ENCODE measurements around the gene PDXDC1.
"Not testable (repeated sequence)": the region's sequence is repeated elsewhere in the genome, so short reads cannot be mapped to it uniquely, and the experiment has no call there.

The PDXDC1 gene

GRCh38 chr16:15127641-15128425 lies 153.0 kb downstream of the PDXDC1 start:
- H3K9me3 ChIP-seq (ENCODE audit: control insufficient read depth, insufficient read depth, low read length); H3K9ac ChIP-seq (ENCODE audit: low read depth, low read length); H3K27me3 ChIP-seq (ENCODE audit: control insufficient read depth, insufficient read depth, low read length); H3K36me3 ChIP-seq (ENCODE audit: control insufficient read depth, insufficient read depth, low read length); H3K4me1 ChIP-seq (ENCODE audit: control insufficient read depth, insufficient read depth, low read length); H3K4me3 ChIP-seq (ENCODE audit: low read depth, low read length): not testable (repeated sequence)

GRCh38 chr16:15130256-15130932 lies 155.6 kb downstream of the PDXDC1 start:
- H3K27me3 ChIP-seq (ENCODE audit: control insufficient read depth, insufficient read depth, low read length); H3K4me1 ChIP-seq (ENCODE audit: control insufficient read depth, insufficient read depth, low read length); H3K9ac ChIP-seq (ENCODE audit: low read depth, low read length): not testable (repeated sequence)

GRCh38 chr16:15130943-15131700 lies 156.3 kb downstream of the PDXDC1 start:
- H3K9me3 ChIP-seq (ENCODE audit: control insufficient read depth, insufficient read depth, low read length); H3K4me3 ChIP-seq (ENCODE audit: low read depth, low read length); H3K36me3 ChIP-seq (ENCODE audit: control insufficient read depth, insufficient read depth, low read length); H3K9ac ChIP-seq (ENCODE audit: low read depth, low read length); H3K27me3 ChIP-seq (ENCODE audit: control insufficient read depth, insufficient read depth, low read length); H3K4me1 ChIP-seq (ENCODE audit: control insufficient read depth, insufficient read depth, low read length): not testable (repeated sequence)

More at GRCh38 chr16:15130256-15130932, 155.6 kb downstream of the PDXDC1 start:
- H3K9me3 ChIP-seq (ENCODE audit: control insufficient read depth, insufficient read depth, low read length); H3K36me3 ChIP-seq (ENCODE audit: control insufficient read depth, insufficient read depth, low read length); H3K4me3 ChIP-seq (ENCODE audit: low read depth, low read length): not testable (repeated sequence)

GRCh38 chr16:15132719-15133428 lies 158.0 kb downstream of the PDXDC1 start:
- H3K36me3 ChIP-seq (ENCODE audit: control insufficient read depth, insufficient read depth, low read length); H3K9me3 ChIP-seq (ENCODE audit: control insufficient read depth, insufficient read depth, low read length); H3K27me3 ChIP-seq (ENCODE audit: control insufficient read depth, insufficient read depth, low read length); H3K4me3 ChIP-seq (ENCODE audit: low read depth, low read length); H3K4me1 ChIP-seq (ENCODE audit: control insufficient read depth, insufficient read depth, low read length); H3K9ac ChIP-seq (ENCODE audit: low read depth, low read length): not testable (repeated sequence)

GRCh38 chr16:15133554-15133953 lies 158.7 kb downstream of the PDXDC1 start:
- H3K9ac ChIP-seq (ENCODE audit: low read depth, low read length); H3K4me1 ChIP-seq (ENCODE audit: control insufficient read depth, insufficient read depth, low read length); H3K27me3 ChIP-seq (ENCODE audit: control insufficient read depth, insufficient read depth, low read length); H3K4me3 ChIP-seq (ENCODE audit: low read depth, low read length); H3K36me3 ChIP-seq (ENCODE audit: control insufficient read depth, insufficient read depth, low read length); H3K9me3 ChIP-seq (ENCODE audit: control insufficient read depth, insufficient read depth, low read length): not testable (repeated sequence)

- H3K4me3 ChIP-seq (ENCODE audit: low read depth, low read length); H3K36me3 ChIP-seq (ENCODE audit: control insufficient read depth, insufficient read depth, low read length); H3K27me3 ChIP-seq (ENCODE audit: control insufficient read depth, insufficient read depth, low read length); H3K9me3 ChIP-seq (ENCODE audit: control insufficient read depth, insufficient read depth, low read length); H3K9ac ChIP-seq (ENCODE audit: low read depth, low read length); H3K4me1 ChIP-seq (ENCODE audit: control insufficient read depth, insufficient read depth, low read length): not testable (repeated sequence)
Observed at GRCh38 chr16:15134752-15135482, 160.1 kb downstream of the PDXDC1 start.

GRCh38 chr16:15135483-15136360 lies 160.9 kb downstream of the PDXDC1 start:
- H3K27me3 ChIP-seq (ENCODE audit: control insufficient read depth, insufficient read depth, low read length); H3K36me3 ChIP-seq (ENCODE audit: control insufficient read depth, insufficient read depth, low read length); H3K9ac ChIP-seq (ENCODE audit: low read depth, low read length); H3K4me1 ChIP-seq (ENCODE audit: control insufficient read depth, insufficient read depth, low read length); H3K9me3 ChIP-seq (ENCODE audit: control insufficient read depth, insufficient read depth, low read length); H3K4me3 ChIP-seq (ENCODE audit: low read depth, low read length): not testable (repeated sequence)

- not testable (repeated sequence) for H3K9me3 ChIP-seq (ENCODE audit: control insufficient read depth, insufficient read depth, low read length); H3K9ac ChIP-seq (ENCODE audit: low read depth, low read length); H3K27me3 ChIP-seq (ENCODE audit: control insufficient read depth, insufficient read depth, low read length); H3K36me3 ChIP-seq (ENCODE audit: control insufficient read depth, insufficient read depth, low read length); H3K4me3 ChIP-seq (ENCODE audit: low read depth, low read length); H3K4me1 ChIP-seq (ENCODE audit: control insufficient read depth, insufficient read depth, low read length)
Observed at GRCh38 chr16:15137514-15137913, 162.7 kb downstream of the PDXDC1 start.

- not testable (repeated sequence) for H3K9ac ChIP-seq (ENCODE audit: low read depth, low read length); H3K4me1 ChIP-seq (ENCODE audit: control insufficient read depth, insufficient read depth, low read length)
Observed at GRCh38 chr16:15140444-15141365, 165.9 kb downstream of the PDXDC1 start.

GRCh38 chr16:15141586-15141985 lies 166.8 kb downstream of the PDXDC1 start:
- no peak overlapping the region for H3K9ac ChIP-seq (ENCODE audit: low read depth, low read length)
- peaks cover 6% of the 10 kb centered on the region for H3K4me1 ChIP-seq (ENCODE audit: control insufficient read depth, insufficient read depth, low read length)
- H3K36me3 ChIP-seq (ENCODE audit: control insufficient read depth, insufficient read depth, low read length) = no peaks in the 10 kb centered on the region

More at GRCh38 chr16:15140444-15141365, 165.9 kb downstream of the PDXDC1 start:
- H3K9me3 ChIP-seq (ENCODE audit: control insufficient read depth, insufficient read depth, low read length); H3K27me3 ChIP-seq (ENCODE audit: control insufficient read depth, insufficient read depth, low read length); H3K36me3 ChIP-seq (ENCODE audit: control insufficient read depth, insufficient read depth, low read length); H3K4me3 ChIP-seq (ENCODE audit: low read depth, low read length): not testable (repeated sequence)

More at GRCh38 chr16:15141586-15141985, 166.8 kb downstream of the PDXDC1 start:
- no peaks in the 10 kb centered on the region for H3K27me3 ChIP-seq (ENCODE audit: control insufficient read depth, insufficient read depth, low read length)
- H3K4me3 ChIP-seq (ENCODE audit: low read depth, low read length) = no peak overlapping the region
- H3K9me3 ChIP-seq (ENCODE audit: control insufficient read depth, insufficient read depth, low read length) = no peaks in the 10 kb centered on the region
